Hematopoietic multipotent progenitor cell treated with erythropoietin and hydrocortisone succinate and interleukin-3 and kit ligand, for 4 days (in vitro differentiated cells): Measurements from ENCODE around the gene TUBA3C.
"Not testable (repeated sequence)": the region's sequence is repeated elsewhere in the genome, so short reads cannot be mapped to it uniquely, and the experiment has no call there.

Source experiments
- DNase-seq: peaks from one replicate; pipeline ENCODE4 v3.0.0-alpha.2; 2015

The TUBA3C gene

GRCh38 chr13:19181621-19182485, at the start of gene TUBA3C:
TUBA3C (minus strand) TSS chr13:19181824; CDS start chr13:19181747, 77 bp downstream.
- DNase-seq = no peak

GRCh38 chr13:19207413-19207812, 25.8 kb upstream of the TUBA3C start:
- not testable (repeated sequence) for DNase-seq

GRCh38 chr13:19192622-19193021, 11.0 kb upstream of the TUBA3C start:
- not testable (repeated sequence) for DNase-seq

GRCh38 chr13:19189911-19190310, 8.3 kb upstream of the TUBA3C start:
- DNase-seq = not testable (repeated sequence)

- not testable (repeated sequence) for DNase-seq
Measured at GRCh38 chr13:19189368-19189767, 7.7 kb upstream of the TUBA3C start.

GRCh38 chr13:19185865-19186645, 4.4 kb upstream of the TUBA3C start:
- DNase-seq = no peak

- DNase-seq = peak; percentile 3
Measured at GRCh38 chr13:19185086-19185864, 3.7 kb upstream of the TUBA3C start.

GRCh38 chr13:19184176-19184575, 2.6 kb upstream of the TUBA3C start:
- no peak for DNase-seq

GRCh38 chr13:19183676-19184075, 2.1 kb upstream of the TUBA3C start:
- no peak for DNase-seq

GRCh38 chr13:19182536-19182935, 912 bp upstream of the TUBA3C start:
- DNase-seq = no peak

GRCh38 chr13:19181021-19181620, 503 bp downstream of the TUBA3C start:
- DNase-seq = no peak

GRCh38 chr13:19179916-19180315, 1.7 kb downstream of the TUBA3C start:
- no peak for DNase-seq

- DNase-seq = no peak
Measured at GRCh38 chr13:19178901-19179593, 2.6 kb downstream of the TUBA3C start.

- not testable (repeated sequence) for DNase-seq
Measured at GRCh38 chr13:19176981-19177776, 4.4 kb downstream of the TUBA3C start.

- no peak for DNase-seq
Measured at GRCh38 chr13:19173752-19174151, 7.9 kb downstream of the TUBA3C start.

GRCh38 chr13:19172647-19173030, 9.0 kb downstream of the TUBA3C start:
- no peak for DNase-seq

- DNase-seq = no peak
Measured at GRCh38 chr13:19172007-19172646, 9.5 kb downstream of the TUBA3C start.

GRCh38 chr13:19171563-19171962, 10.1 kb downstream of the TUBA3C start:
- no peak for DNase-seq

- no peak for DNase-seq
Measured at GRCh38 chr13:19169991-19170390, 11.6 kb downstream of the TUBA3C start.

- DNase-seq = no peak
Measured at GRCh38 chr13:19169496-19169895, 12.1 kb downstream of the TUBA3C start.

- DNase-seq = no peak
Measured at GRCh38 chr13:19161308-19161707, 20.3 kb downstream of the TUBA3C start.
